GM18868 (cell line): ENCODE data around the gene TCN2.
"Not testable (repeated sequence)": the region's sequence is repeated elsewhere in the genome, so short reads cannot be mapped to it uniquely, and the experiment has no call there.

ENCODE experiments used
- ATAC-seq: cut with Tn5 transposase; IDR thresholded peaks from one replicate; pipeline ENCODE4 v1.9.1; 2021; ENCODE audit warnings: mild to moderate bottlenecking, moderate library complexity; ENCODE audit not compliant: unreplicated experiment

The TCN2 gene

GRCh38 chr22:30606455-30607299 is at the start of gene TCN2:
TCN2 (plus strand) TSS chr22:30607174; CDS start chr22:30607332, 158 bp downstream.
- no peak for ATAC-seq

- ATAC-seq = no peak
Measured at GRCh38 chr22:30557243-30557642, 49.7 kb upstream of the TCN2 start.

- ATAC-seq = no peak
Measured at GRCh38 chr22:30559889-30560288, 47.1 kb upstream of the TCN2 start.

- ATAC-seq = not testable (repeated sequence)
Measured at GRCh38 chr22:30560643-30561202, 46.3 kb upstream of the TCN2 start.

GRCh38 chr22:30561402-30562189 is 45.4 kb upstream of the TCN2 start:
- no peak for ATAC-seq

- no peak for ATAC-seq
Measured at GRCh38 chr22:30562366-30562765, 44.6 kb upstream of the TCN2 start.

- ATAC-seq = no peak
Measured at GRCh38 chr22:30564045-30564760, 42.8 kb upstream of the TCN2 start.

- ATAC-seq = no peak
Measured at GRCh38 chr22:30564761-30565119, 42.2 kb upstream of the TCN2 start.

- ATAC-seq = no peak
Measured at GRCh38 chr22:30565341-30565740, 41.6 kb upstream of the TCN2 start.

GRCh38 chr22:30566125-30566524 is 40.8 kb upstream of the TCN2 start:
- no peak for ATAC-seq

- ATAC-seq = not testable (repeated sequence)
Measured at GRCh38 chr22:30567277-30567676, 39.7 kb upstream of the TCN2 start.

- ATAC-seq = no peak
Measured at GRCh38 chr22:30568137-30568805, 38.7 kb upstream of the TCN2 start.

- ATAC-seq = no peak
Measured at GRCh38 chr22:30569674-30570202, 37.2 kb upstream of the TCN2 start.

GRCh38 chr22:30572210-30572609 is 34.8 kb upstream of the TCN2 start:
- ATAC-seq = no peak

GRCh38 chr22:30572840-30573593 is 34.0 kb upstream of the TCN2 start:
- no peak for ATAC-seq

GRCh38 chr22:30573594-30574094 is 33.3 kb upstream of the TCN2 start:
- ATAC-seq = no peak

GRCh38 chr22:30574095-30574981 is 32.6 kb upstream of the TCN2 start, which contains the start of gene GAL3ST1:
GAL3ST1 (minus strand) TSS chr22:30574665; CDS start chr22:30557392, 17,273 bp downstream.
- no peak for ATAC-seq

GRCh38 chr22:30574997-30575671 is 31.8 kb upstream of the TCN2 start:
- no peak for ATAC-seq
